Activated T-cell treated with anti-CD3 and anti-CD28 coated beads, Interleukin-2, amount 50 U/mL, for 4 hours (primary cell): ENCODE measurements around the gene TINAGL1. TPM values are rescaled to one million over a fixed set of nuclear protein-coding genes. Genes with fewer than 3 reads are reported as not detected.

Experiments
- ATAC-seq, 2 donors: fragments of 200-7000 bp; cut with Tn5 transposase; one replicate each; pipeline ENCODE4 v1.10.0; 2021
- DNase-seq: peaks from one replicate; pipeline ENCODE4 v3.0.0-alpha.2; 2020
- H3K27me3 Mint-ChIP-seq: one replicate; pipeline ENCODE4 v1.8.0; 2021; ENCODE audit warnings: low read depth, mixed read lengths
- H3K36me3 Mint-ChIP-seq: one replicate; pipeline ENCODE4 v1.8.0; 2022; ENCODE audit warnings: mixed read lengths; ENCODE audit not compliant: insufficient read depth
- H3K4me1 Mint-ChIP-seq: one replicate; pipeline ENCODE4 v1.8.0; 2021; ENCODE audit warnings: low read depth, mixed read lengths
- H3K4me3 Mint-ChIP-seq: one replicate; pipeline ENCODE4 v1.8.0; 2021; ENCODE audit warnings: mild to moderate bottlenecking, moderate library complexity, mixed read lengths
- H3K9me3 Mint-ChIP-seq: one replicate; pipeline ENCODE4 v1.8.0; 2021; ENCODE audit warnings: mixed read lengths
- total RNA-seq, 3 donors: library from RNA; stranded (reverse); gene quantifications; one replicate each; pipeline ENCODE4 v1.2.1, GENCODE V29; 2021

Gene TINAGL1
- total RNA-seq, 3 donors from 2014 or later, result 0.18 to 0.38 TPM; not detected in 1

- Mint-ChIP-seq H3K36me3 (no peaks in the 10 kb centered on the region), H3K4me3 (no peak overlapping the region), H3K9me3 (peaks cover 5% of the 10 kb centered on the region), H3K4me1 (no peaks in the 10 kb centered on the region), H3K27me3 (peaks cover 21% of the 10 kb centered on the region)
- ATAC-seq, result no peak
- no peak for DNase-seq
Measured at GRCh38 chr1:31556481-31557006, 19.8 kb upstream of the TINAGL1 start.

GRCh38 chr1:31559715-31560114 lies 16.6 kb upstream of the TINAGL1 start:
- Mint-ChIP-seq H3K4me1 (no peaks in the 10 kb centered on the region), H3K4me3 (no peak overlapping the region), H3K36me3 (no peaks in the 10 kb centered on the region), H3K9me3 (peaks cover 5% of the 10 kb centered on the region), H3K27me3 (peaks cover 30% of the 10 kb centered on the region)
- no peak for DNase-seq
- no peak for ATAC-seq

GRCh38 chr1:31560394-31560793 lies 15.9 kb upstream of the TINAGL1 start:
- H3K4me1 Mint-ChIP-seq, result no peaks in the 10 kb centered on the region
- peaks cover 32% of the 10 kb centered on the region for H3K27me3 Mint-ChIP-seq
- peaks cover 5% of the 10 kb centered on the region for H3K9me3 Mint-ChIP-seq
- no peaks in the 10 kb centered on the region for H3K36me3 Mint-ChIP-seq
- ATAC-seq (no peak), DNase-seq (no peak)
- H3K4me3 Mint-ChIP-seq, result no peak overlapping the region

GRCh38 chr1:31562707-31563360 lies 13.5 kb upstream of the TINAGL1 start:
- Mint-ChIP-seq H3K4me3 (no peak overlapping the region), H3K4me1 (no peaks in the 10 kb centered on the region), H3K9me3 (peaks cover 5% of the 10 kb centered on the region), H3K36me3 (no peaks in the 10 kb centered on the region), H3K27me3 (peaks cover 32% of the 10 kb centered on the region)
- ATAC-seq (no peak), DNase-seq (no peak)

GRCh38 chr1:31564606-31564989 lies 11.7 kb upstream of the TINAGL1 start:
- ATAC-seq, result no peak

GRCh38 chr1:31567956-31568570 lies 8.3 kb upstream of the TINAGL1 start:
- Mint-ChIP-seq H3K36me3 (no peaks in the 10 kb centered on the region), H3K9me3 (no peaks in the 10 kb centered on the region), H3K4me1 (no peaks in the 10 kb centered on the region), H3K4me3 (no peak overlapping the region), H3K27me3 (peaks cover 12% of the 10 kb centered on the region)
- DNase-seq (no peak), ATAC-seq (no peak)

More at GRCh38 chr1:31564606-31564989, 11.7 kb upstream of the TINAGL1 start:
- Mint-ChIP-seq H3K36me3 (no peaks in the 10 kb centered on the region), H3K27me3 (peaks cover 29% of the 10 kb centered on the region), H3K4me3 (no peak overlapping the region), H3K4me1 (no peaks in the 10 kb centered on the region), H3K9me3 (peaks cover 5% of the 10 kb centered on the region)
- no peak for DNase-seq

GRCh38 chr1:31568895-31569595 lies 7.3 kb upstream of the TINAGL1 start:
- Mint-ChIP-seq H3K27me3 (peaks cover 12% of the 10 kb centered on the region), H3K9me3 (no peaks in the 10 kb centered on the region), H3K4me1 (no peaks in the 10 kb centered on the region), H3K4me3 (no peak overlapping the region), H3K36me3 (no peaks in the 10 kb centered on the region)
- no peak for ATAC-seq
- no peak for DNase-seq

GRCh38 chr1:31569596-31570173 lies 6.6 kb upstream of the TINAGL1 start:
- Mint-ChIP-seq H3K4me1 (no peaks in the 10 kb centered on the region), H3K27me3 (peaks cover 13% of the 10 kb centered on the region), H3K36me3 (no peaks in the 10 kb centered on the region), H3K4me3 (no peak overlapping the region), H3K9me3 (no peaks in the 10 kb centered on the region)
- no peak for DNase-seq
- ATAC-seq, result no peak

GRCh38 chr1:31570228-31570627 lies 6.1 kb upstream of the TINAGL1 start:
- Mint-ChIP-seq H3K4me3 (no peak overlapping the region), H3K36me3 (no peaks in the 10 kb centered on the region), H3K9me3 (no peaks in the 10 kb centered on the region), H3K4me1 (no peaks in the 10 kb centered on the region), H3K27me3 (peaks cover 14% of the 10 kb centered on the region)
- no peak for DNase-seq
- ATAC-seq, result no peak

- Mint-ChIP-seq H3K4me1 (no peaks in the 10 kb centered on the region), H3K4me3 (no peak overlapping the region), H3K36me3 (no peaks in the 10 kb centered on the region), H3K9me3 (no peaks in the 10 kb centered on the region), H3K27me3 (peaks cover 16% of the 10 kb centered on the region)
- no peak for DNase-seq
- no peak for ATAC-seq
Measured at GRCh38 chr1:31570906-31571305, 5.4 kb upstream of the TINAGL1 start.

- Mint-ChIP-seq H3K4me1 (peaks cover 2% of the 10 kb centered on the region), H3K36me3 (no peaks in the 10 kb centered on the region), H3K9me3 (no peaks in the 10 kb centered on the region), H3K4me3 (no peak overlapping the region), H3K27me3 (peaks cover 22% of the 10 kb centered on the region)
- DNase-seq (no peak), ATAC-seq (no peak)
Measured at GRCh38 chr1:31571340-31572295, 4.7 kb upstream of the TINAGL1 start.

- no peaks in the 10 kb centered on the region for H3K36me3 Mint-ChIP-seq
- H3K4me1 Mint-ChIP-seq, result peaks cover 3% of the 10 kb centered on the region
- no peak for ATAC-seq
- no peak for DNase-seq
- no peak overlapping the region for H3K4me3 Mint-ChIP-seq
- H3K27me3 Mint-ChIP-seq, result peaks cover 23% of the 10 kb centered on the region
- no peaks in the 10 kb centered on the region for H3K9me3 Mint-ChIP-seq
Measured at GRCh38 chr1:31572323-31573104, 3.8 kb upstream of the TINAGL1 start.

GRCh38 chr1:31573261-31573660 lies 3.1 kb upstream of the TINAGL1 start:
- no peak for ATAC-seq
- Mint-ChIP-seq H3K27me3 (peaks cover 23% of the 10 kb centered on the region), H3K4me1 (peaks cover 3% of the 10 kb centered on the region), H3K36me3 (no peaks in the 10 kb centered on the region), H3K4me3 (no peak overlapping the region), H3K9me3 (no peaks in the 10 kb centered on the region)
- DNase-seq, result no peak
